K562 (cell line): ENCODE measurements around the gene RAB31. TPM values are rescaled to one million over a fixed set of nuclear protein-coding genes. Genes with fewer than 3 reads are reported as not detected.

Experiments used
- ATAC-seq: fragments of 200-7000 bp; cut with Tn5 transposase; 3 replicates; pipeline ENCODE4 v1.9.1; 2020; ENCODE audit warnings: moderate library complexity
- BruUV-seq: library from RNA; stranded (reverse); fragments of 400-500 nt; replicated peaks from 2 replicates; lab custom pipeline; 2021; lab: Mats Ljungman, UMichigan
- CTCF ChIA-PET: fragments of 300-600 bp; formaldehyde crosslinking; extraction: SDS; loops from one replicate; lab custom pipeline; 2021; ENCODE audit warnings: low intra/inter-chr PET ratio; lab: Yijun Ruan, JAX
- POLR2A ChIA-PET: fragments of 300-600, 350-650 bp; sonication (Branson Sonifier 250); formaldehyde crosslinking; extraction: SDS; loops from one replicate; lab custom pipeline; 2021; ENCODE audit warnings: antibody characterized with exemption, inconsistent platforms; lab: Yijun Ruan, JAX
- DNase-seq, 4 experiments: peaks; one replicate each; pipeline versions ENCODE4 v3.0.0 to v3.0.0-alpha.2; 2011 to 2018; ENCODE audit warnings: low spot score in 3 of 4, mixed read lengths in 3 of 4; ENCODE audit errors: extremely low read depth in 1 of 4
- FAIRE-seq: peaks from 2 replicates; lab custom pipeline; 2011; peaks lifted over from hg19 to GRCh38; lab: Jason Lieb, UNC
- H2AFZ ChIP-seq: 2 replicates; pipeline ENCODE4 v1.6.0; 2011; ENCODE audit warnings: low read depth, low read length, control low read depth, inconsistent platforms
- H3K27ac ChIP-seq: fragments of 200-600 bp; 3 replicates; pipeline ENCODE4 v1.8.0; 2011; ENCODE audit warnings: low read depth, mild to moderate bottlenecking, control low read depth, inconsistent platforms, low read length, moderate library complexity, mixed read lengths; ENCODE audit errors: extremely low read depth
- H3K27me3 ChIP-seq, 2 experiments: fragments of 300-600 bp in 1 of 2; 2 replicates in 1 of 2; 3 replicates in 1 of 2; pipeline versions ENCODE4 v1.6.0 to v1.8.0; 2011; ENCODE audit warnings: inconsistent platforms in 2 of 2, low read length in 2 of 2, mild to moderate bottlenecking in 1 of 2, mixed read lengths in 1 of 2, moderate library complexity in 1 of 2; ENCODE audit not compliant: control insufficient read depth in 2 of 2, insufficient read depth in 2 of 2
- H3K36me3 ChIP-seq: fragments of 300-600 bp; 3 replicates; pipeline ENCODE4 v1.8.0; 2011; ENCODE audit warnings: mild to moderate bottlenecking, low read length, inconsistent platforms; ENCODE audit not compliant: control insufficient read depth, insufficient read depth
- H3K4me1 ChIP-seq, 2 experiments: fragments of 200-600 bp in 1 of 2; replicated peaks in 1 of 2; 2 replicates in 1 of 2; 3 replicates in 1 of 2; pipeline versions ENCODE4 v1.5.1 to v1.8.0; 2011; ENCODE audit warnings: inconsistent platforms in 2 of 2, low read length in 2 of 2, mild to moderate bottlenecking in 1 of 2, mixed read lengths in 1 of 2, moderate library complexity in 1 of 2; ENCODE audit not compliant: control insufficient read depth in 2 of 2, insufficient read depth in 2 of 2
- H3K4me2 ChIP-seq: 2 replicates; pipeline ENCODE4 v1.6.1; 2011; ENCODE audit warnings: low read length, control low read depth, inconsistent platforms, mixed read lengths; ENCODE audit not compliant: insufficient read depth
- H3K4me3 ChIP-seq: fragments of 200-600 bp; sonication (generic), shearing (Covaris generic); 2 replicates; pipeline ENCODE4 v1.5.1; 2016; ENCODE audit warnings: control low read depth, inconsistent platforms
- H3K79me2 ChIP-seq: fragments of 200-600 bp; 3 replicates; pipeline ENCODE4 v1.8.0; 2011; ENCODE audit warnings: low read length, inconsistent platforms; ENCODE audit not compliant: control insufficient read depth, insufficient read depth
- H3K9ac ChIP-seq, 2 experiments: 2 replicates each; pipeline versions ENCODE4 v1.6.0 to v1.6.1; 2011; ENCODE audit warnings: low read depth in 2 of 2, low read length in 2 of 2, control low read depth in 1 of 2, inconsistent platforms in 1 of 2, mild to moderate bottlenecking in 1 of 2, mixed read lengths in 1 of 2; ENCODE audit not compliant: insufficient read depth in 1 of 2
- H3K9me1 ChIP-seq: one replicate; pipeline ENCODE4 v1.6.0; 2011; ENCODE audit warnings: inconsistent platforms, mild to moderate bottlenecking, low read length, moderate library complexity; ENCODE audit not compliant: control insufficient read depth, insufficient read depth
- H3K9me3 ChIP-seq: replicated peaks from 2 replicates; pipeline ENCODE4 v1.5.1; 2011; ENCODE audit warnings: low read depth, low read length, inconsistent platforms; ENCODE audit not compliant: control insufficient read depth, insufficient read depth
- H4K20me1 ChIP-seq: replicated peaks from 2 replicates; pipeline ENCODE4 v1.6.1; 2011; ENCODE audit warnings: low read length, inconsistent platforms, mixed read lengths; ENCODE audit not compliant: control insufficient read depth, insufficient read depth
- DLX4 ChIP-seq: fragments of 250-450 bp; sonication (Bioruptor Pico); IDR thresholded peaks from 2 replicates; pipeline ENCODE4 v1.6.1; 2021; ENCODE audit warnings: mild to moderate bottlenecking
- MYBL2 ChIP-seq, 2 experiments: fragments of 450-650 bp in 1 of 2; sonication (generic) in 1 of 2; formaldehyde crosslinking in 1 of 2; IDR thresholded peaks; 2 replicates each; pipeline versions ENCODE4 v1.6.1 to v1.8.1; 2017 to 2022; ENCODE audit warnings: borderline replicate concordance in 1 of 2, inconsistent platforms in 1 of 2, low read depth in 1 of 2, mild to moderate bottlenecking in 1 of 2, missing genetic modification reagents in 1 of 2, moderate library complexity in 1 of 2
- NFIC ChIP-seq: fragments of 450-650 bp; IDR thresholded peaks from 2 replicates; pipeline ENCODE4 v1.6.1; 2017; ENCODE audit warnings: mild to moderate bottlenecking, inconsistent platforms
- NR3C1 ChIP-seq: sonication (generic); formaldehyde crosslinking; IDR thresholded peaks from 2 replicates; pipeline ENCODE4 v1.8.1; 2022; ENCODE audit warnings: missing genetic modification reagents
- THAP12 ChIP-seq: fragments of 250-450 bp; sonication (Bioruptor Pico); IDR thresholded peaks from 2 replicates; pipeline ENCODE4 v1.9.0; 2021; ENCODE audit warnings: mild to moderate bottlenecking, inconsistent platforms
- ZNF384 ChIP-seq: IDR thresholded peaks from 2 replicates; pipeline ENCODE4 v1.6.1; 2012; ENCODE audit warnings: low read depth, low read length, improper control_type of control experiment
- whole genome bisulfite sequencing: fragments of 100-300 bp; shearing (Covaris generic); methylation state at CpG from one replicate; pipeline ENCODE4 v1.1.6; 2016; ENCODE audit warnings: low coverage, mixed read lengths; ENCODE audit not compliant: insufficient coverage; ENCODE audit errors: missing lambda C conversion rate; 5-methylcytosine and 5-hydroxymethylcytosine counted together
- in situ Hi-C: fragments of 300-500 bp; cut with MboI; formaldehyde crosslinking; loops from 4 replicates; pipeline ENCODE4 v1.15.0; 2018; ENCODE audit warnings: inconsistent platforms, mixed read lengths
- intact Hi-C: fragments of 100-400 bp; cut with micrococcal nuclease; formaldehyde crosslinking; loops from 2 replicates; pipeline ENCODE4 v1.14.2; 2022
- polyA plus RNA-seq, 8 experiments: library from polyadenylated mRNA; depleted of rRNA in 4 of 8; stranded (reverse) in 5 of 8; unstranded in 3 of 8; fragments of >200 nt; fragmentation: Nextera tagmentation in 2 of 8; fragmentation: Illumina TruSeq in 1 of 8; extraction: Ambion mirVana in 2 of 8; extraction: Trizol in 1 of 8; gene quantifications; 2 replicates each; pipeline versions ENCODE4 v1.2.1 to v1.2.3, GENCODE V29; 2011 to 2014; ENCODE audit warnings: inconsistent platforms in 1 of 8, missing spikeins in 1 of 8
- total RNA-seq, 7 experiments: library from RNA; depleted of rRNA in 6 of 7; stranded (reverse); fragments of >200 nt in 6 of 7; fragmentation: Illumina TruSeq in 2 of 7; extraction: Trizol in 2 of 7; gene quantifications; 2 replicates each; pipeline versions ENCODE4 v1.2.1 to v1.2.3, GENCODE V29; 2011 to 2021; ENCODE audit warnings: low replicate concordance in 1 of 7
- TF ChIP-seq, protein P1 (sequence below): fragments of 450-650 bp; IDR thresholded peaks from 2 replicates; pipeline ENCODE4 v1.6.1; 2018; ENCODE audit not compliant: partially characterized antibody

Gene RAB31
- total and polyA plus RNA-seq, 9 of the 15 experiments (the other 6 are each of a cell fraction or from before 2014, with no cell fraction given): 20.7 to 70.4 (median 41.3) TPM

DNA sequence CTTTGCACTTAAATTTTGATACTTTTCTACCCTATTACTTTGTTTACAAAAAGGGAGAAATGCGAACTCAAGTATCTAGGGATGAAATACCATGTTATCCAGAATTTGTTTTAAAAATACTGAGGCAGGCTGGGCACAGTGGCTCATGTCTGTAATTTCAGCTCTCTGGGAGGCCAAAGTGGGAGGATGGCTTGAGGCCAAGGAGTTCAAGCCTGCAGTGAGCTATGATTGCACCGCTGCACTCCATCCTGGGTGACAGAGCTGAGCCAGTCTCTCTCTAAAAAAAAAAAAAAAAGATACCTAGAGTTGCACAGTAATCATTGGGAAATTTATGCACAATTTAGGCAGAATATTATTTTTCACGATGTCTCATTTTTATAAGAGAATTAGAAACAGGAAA lies 193.3 kb downstream of the RAB31 start:
- FAIRE-seq: no peak
- Histone ChIP-seq H3K4me3 (no peak overlapping the region), H3K9me3 (no peaks in the 10 kb centered on the region), H4K20me1 (no peaks in the 10 kb centered on the region), H3K27me3 (no peaks in the 10 kb centered on the region), H3K4me2 (no peak overlapping the region), H3K9me1 (no peaks in the 10 kb centered on the region), H3K4me1 (peaks cover 18 to 65% of the 10 kb centered on the region in 2 experiments), H3K79me2 (no peaks in the 10 kb centered on the region; the same call in 2 of the 3 replicates), H3K9ac (no peak overlapping the region), H3K36me3 (no peaks in the 10 kb centered on the region)
- WGBS: 67% methylated on average over 3 of the region's 3 CpGs
- intact Hi-C loops: no loop called here
- POLR2A ChIA-PET: interaction anchor here (0.6 to 3.5 kb wide), 3 partner anchors 12 to 24 kb away, joined by 3 to 26 read pairs (median 6); partner anchors contain the start of genes TXNDC2 and VAPA
- ATAC-seq: no peak
- BruUV-seq: no TSS peak
- TF ChIP-seq, protein P1, sequence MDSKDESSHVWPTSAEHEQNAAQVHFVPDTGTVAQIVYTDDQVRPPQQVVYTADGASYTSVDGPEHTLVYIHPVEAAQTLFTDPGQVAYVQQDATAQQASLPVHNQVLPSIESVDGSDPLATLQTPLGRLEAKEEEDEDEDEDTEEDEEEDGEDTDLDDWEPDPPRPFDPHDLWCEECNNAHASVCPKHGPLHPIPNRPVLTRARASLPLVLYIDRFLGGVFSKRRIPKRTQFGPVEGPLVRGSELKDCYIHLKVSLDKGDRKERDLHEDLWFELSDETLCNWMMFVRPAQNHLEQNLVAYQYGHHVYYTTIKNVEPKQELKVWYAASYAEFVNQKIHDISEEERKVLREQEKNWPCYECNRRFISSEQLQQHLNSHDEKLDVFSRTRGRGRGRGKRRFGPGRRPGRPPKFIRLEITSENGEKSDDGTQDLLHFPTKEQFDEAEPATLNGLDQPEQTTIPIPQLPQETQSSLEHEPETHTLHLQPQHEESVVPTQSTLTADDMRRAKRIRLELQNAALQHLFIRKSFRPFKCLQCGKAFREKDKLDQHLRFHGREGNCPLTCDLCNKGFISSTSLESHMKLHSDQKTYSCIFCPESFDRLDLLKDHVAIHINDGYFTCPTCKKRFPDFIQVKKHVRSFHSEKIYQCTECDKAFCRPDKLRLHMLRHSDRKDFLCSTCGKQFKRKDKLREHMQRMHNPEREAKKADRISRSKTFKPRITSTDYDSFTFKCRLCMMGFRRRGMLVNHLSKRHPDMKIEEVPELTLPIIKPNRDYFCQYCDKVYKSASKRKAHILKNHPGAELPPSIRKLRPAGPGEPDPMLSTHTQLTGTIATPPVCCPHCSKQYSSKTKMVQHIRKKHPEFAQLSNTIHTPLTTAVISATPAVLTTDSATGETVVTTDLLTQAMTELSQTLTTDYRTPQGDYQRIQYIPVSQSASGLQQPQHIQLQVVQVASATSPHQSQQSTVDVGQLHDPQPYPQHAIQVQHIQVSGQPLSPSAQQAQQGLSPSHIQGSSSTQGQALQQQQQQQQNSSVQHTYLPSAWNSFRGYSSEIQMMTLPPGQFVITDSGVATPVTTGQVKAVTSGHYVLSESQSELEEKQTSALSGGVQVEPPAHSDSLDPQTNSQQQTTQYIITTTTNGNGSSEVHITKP: no peak
- no peak for TF ChIP-seq MYBL2 (IDR thresholded peaks at IDR 0.05; ENCODE audit: low read depth)
- TF ChIP-seq MYBL2 (CRISPR knock-in tag; IDR thresholded peaks at IDR 0.05; ENCODE audit: borderline replicate concordance): no peak
- TF ChIP-seq NR3C1 (CRISPR knock-in tag): no peak
- no peak for TF ChIP-seq THAP12 (CRISPR knock-in tag)
- TF ChIP-seq ZNF384: peak; percentile 62
- TF ChIP-seq NFIC: peak; percentile 46
- no peak for TF ChIP-seq DLX4 (CRISPR knock-in tag)
- TF ChIP-seq, all 486 proteins: peak for 2
- peak overlapping the region; percentile 41; the same call in 1 of the 2 replicates for H2AFZ ChIP-seq
- CTCF ChIA-PET: no interaction called here
- peak in 1 of 4 experiments; percentile 58 for DNase-seq
- peak overlapping the region; percentile 7; the same call in 1 of the 3 replicates for H3K27ac ChIP-seq
- in situ Hi-C loops: no loop called here
